ENCODE data around the gene CACNA2D1.
"Not testable (repeated sequence)": the region's sequence is repeated elsewhere in the genome, so short reads cannot be mapped to it uniquely, and the experiment has no call there.

Gene CACNA2D1

DNA sequence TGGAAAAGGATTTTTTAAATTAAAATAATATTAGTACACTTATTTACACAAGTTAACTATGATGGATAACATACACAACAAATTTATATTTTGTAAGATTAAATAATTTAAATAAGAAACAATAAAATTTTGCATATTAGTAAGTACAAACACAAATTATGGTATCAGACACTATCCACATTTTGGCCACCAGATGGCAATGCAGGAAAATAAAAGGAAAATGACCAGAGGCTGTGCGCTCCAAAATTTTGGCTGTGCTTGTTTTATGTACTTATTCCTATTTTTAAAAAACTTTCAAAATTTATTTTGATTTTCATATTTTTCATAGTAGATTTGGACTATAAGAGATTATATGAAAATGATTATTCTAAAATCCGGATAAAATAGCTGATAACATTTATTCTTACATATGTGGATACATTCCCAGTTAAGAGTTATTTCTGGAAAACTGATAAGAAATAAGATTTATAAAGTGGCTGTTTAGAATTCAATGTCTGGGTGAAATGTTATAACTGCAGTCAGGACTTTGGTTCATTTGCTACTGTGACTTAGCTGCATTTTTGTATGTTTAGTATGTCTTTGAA is 399.0 kb downstream of the CACNA2D1 start:
- H3K36me3 Mint-ChIP-seq (ENCODE audit: low read depth), result no peaks in the 10 kb centered on the region
- H3K4me3 Mint-ChIP-seq, result no peak overlapping the region
- H3K4me1 Mint-ChIP-seq (ENCODE audit: low read depth), result no peaks in the 10 kb centered on the region
- H3K27me3 Mint-ChIP-seq (ENCODE audit: low read depth), result no peaks in the 10 kb centered on the region
- H3K27ac Mint-ChIP-seq, result no peak overlapping the region
- H3K9me3 Mint-ChIP-seq, result no peaks in the 10 kb centered on the region

DNA sequence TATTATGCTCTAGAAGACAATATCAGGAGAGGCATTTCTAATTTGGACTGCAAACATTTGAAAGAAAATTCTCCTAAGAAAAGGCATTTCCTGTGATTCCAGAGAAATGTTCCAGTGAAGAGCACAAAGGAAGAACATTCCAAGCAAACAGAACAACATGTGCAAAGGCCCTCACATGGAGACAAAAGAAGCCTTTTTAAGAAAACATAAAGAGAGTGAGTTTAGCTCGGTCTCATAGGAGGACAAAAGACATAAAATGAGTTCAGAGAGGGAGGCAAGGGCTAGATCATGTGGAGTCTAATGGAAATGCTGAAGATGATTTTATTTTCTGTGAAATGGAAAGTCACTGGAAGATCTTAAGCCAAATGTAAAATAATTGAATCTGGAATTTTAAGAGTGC is 404.0 kb downstream of the CACNA2D1 start:
- Mint-ChIP-seq H3K4me1 (ENCODE audit: low read depth) (no peaks in the 10 kb centered on the region), H3K27me3 (ENCODE audit: low read depth) (no peaks in the 10 kb centered on the region), H3K27ac (no peak overlapping the region), H3K36me3 (ENCODE audit: low read depth) (no peaks in the 10 kb centered on the region), H3K4me3 (no peak overlapping the region), H3K9me3 (no peaks in the 10 kb centered on the region)

DNA sequence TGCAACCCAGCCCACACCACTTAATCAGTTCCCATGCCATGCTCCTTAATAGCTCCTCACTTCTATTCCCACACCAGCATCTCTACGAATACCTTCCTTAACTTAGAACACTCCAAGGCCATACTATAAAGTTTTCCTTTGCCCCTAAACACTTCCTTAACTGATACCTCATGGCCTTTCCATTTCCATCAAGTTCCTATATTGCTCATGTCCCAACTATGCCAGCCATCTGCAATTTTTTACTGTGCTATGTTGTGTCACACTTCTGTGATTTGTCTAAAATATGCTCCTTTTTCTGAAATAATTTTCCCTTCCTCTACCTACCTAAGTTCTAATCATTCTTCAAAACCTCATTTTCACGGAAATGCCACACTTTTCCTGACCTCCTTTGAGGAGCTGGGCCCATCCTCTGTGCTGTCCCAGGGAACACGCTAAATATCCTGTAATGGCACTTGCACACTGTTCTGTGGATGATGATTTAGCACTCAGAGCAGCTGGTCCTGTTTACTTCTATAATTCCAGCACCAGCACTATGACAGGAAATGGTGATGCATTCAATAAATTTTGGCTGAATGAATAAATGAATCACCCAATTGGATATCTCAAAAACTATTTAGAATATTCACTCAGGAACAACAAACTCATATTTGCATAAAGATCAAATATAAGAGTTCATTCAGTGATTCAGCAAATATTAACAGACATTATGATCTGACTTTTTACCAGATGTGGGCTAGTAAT is 407.3 kb downstream of the CACNA2D1 start:
- H3K27ac Mint-ChIP-seq, result no peak overlapping the region
- H3K27me3 Mint-ChIP-seq (ENCODE audit: low read depth), result no peaks in the 10 kb centered on the region
- no peaks in the 10 kb centered on the region for H3K4me1 Mint-ChIP-seq (ENCODE audit: low read depth)
- no peaks in the 10 kb centered on the region for H3K36me3 Mint-ChIP-seq (ENCODE audit: low read depth)
- H3K9me3 Mint-ChIP-seq, result no peaks in the 10 kb centered on the region
- H3K4me3 Mint-ChIP-seq, result no peak overlapping the region

DNA sequence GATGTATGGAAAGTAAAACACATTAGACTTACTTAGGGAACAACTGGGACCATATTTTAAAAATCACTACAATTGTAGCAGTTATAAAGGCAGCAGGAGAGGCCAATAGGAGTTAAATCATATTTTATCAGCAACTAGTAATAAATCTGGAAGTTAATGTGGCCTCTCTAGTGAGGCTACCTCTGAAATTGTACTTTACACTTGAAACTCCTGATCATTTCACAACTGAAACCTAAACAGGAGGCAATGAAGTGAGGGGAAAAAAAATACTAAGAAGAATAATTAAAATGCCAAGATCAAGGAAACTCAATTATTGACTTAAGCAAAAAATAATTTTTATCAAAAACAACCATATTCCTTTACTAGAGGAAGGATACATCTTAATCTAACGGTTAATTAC is 408.1 kb downstream of the CACNA2D1 start:
- Mint-ChIP-seq H3K27ac (no peak overlapping the region), H3K27me3 (ENCODE audit: low read depth) (no peaks in the 10 kb centered on the region), H3K4me1 (ENCODE audit: low read depth) (no peaks in the 10 kb centered on the region), H3K9me3 (no peaks in the 10 kb centered on the region), H3K4me3 (no peak overlapping the region), H3K36me3 (ENCODE audit: low read depth) (no peaks in the 10 kb centered on the region)

DNA sequence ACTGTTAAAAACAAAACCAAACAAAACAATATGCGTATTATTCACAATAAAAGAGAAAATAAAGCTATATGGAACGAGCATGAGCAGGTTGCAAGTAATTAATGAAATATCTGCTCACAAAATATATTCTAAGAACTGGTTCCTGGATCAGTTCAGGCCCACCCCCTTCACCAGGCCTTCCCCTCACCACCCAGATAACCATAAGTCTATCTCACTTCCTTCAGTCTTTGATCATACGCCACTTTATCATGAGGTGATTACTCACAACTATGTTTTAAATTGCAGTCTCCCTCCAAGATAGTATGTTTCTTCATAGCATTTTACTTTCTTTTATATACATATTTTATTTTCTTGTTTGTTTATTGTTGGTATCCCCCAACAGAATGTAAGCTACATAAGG is 410.7 kb downstream of the CACNA2D1 start:
- H3K9me3 Mint-ChIP-seq, result no peaks in the 10 kb centered on the region
- H3K36me3 Mint-ChIP-seq (ENCODE audit: low read depth), result no peaks in the 10 kb centered on the region
- no peak overlapping the region for H3K4me3 Mint-ChIP-seq
- H3K27me3 Mint-ChIP-seq (ENCODE audit: low read depth), result peaks cover 3% of the 10 kb centered on the region
- no peak overlapping the region for H3K27ac Mint-ChIP-seq
- no peaks in the 10 kb centered on the region for H3K4me1 Mint-ChIP-seq (ENCODE audit: low read depth)

DNA sequence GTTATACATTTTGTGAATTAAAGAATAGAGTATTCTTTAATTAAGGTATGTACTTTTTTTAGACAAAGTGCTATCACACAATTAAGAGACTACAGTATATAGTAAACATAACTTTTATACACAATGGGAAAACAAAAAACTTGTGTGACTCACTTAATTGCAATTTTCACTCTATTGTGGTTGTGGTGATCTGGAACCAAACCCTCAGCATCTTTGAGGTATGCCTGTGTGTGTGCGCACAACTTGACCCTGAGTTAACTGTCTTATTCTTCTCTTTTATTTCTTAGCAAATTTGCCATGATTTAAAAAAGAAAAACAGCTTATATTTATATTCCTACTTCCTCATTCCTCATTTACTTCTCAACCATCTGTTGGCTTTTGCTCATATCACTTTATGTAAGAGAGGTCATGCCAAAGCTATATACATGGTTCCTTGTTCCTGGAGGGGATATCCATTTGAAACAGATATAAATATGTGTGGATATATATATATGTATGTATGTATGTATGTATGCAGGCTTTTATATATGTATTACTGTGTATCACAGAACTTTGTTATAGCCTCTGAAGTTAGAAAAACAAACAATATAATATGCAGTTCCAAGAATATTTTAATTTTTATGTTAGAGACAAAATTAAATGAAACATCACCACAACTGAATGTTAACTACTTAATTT is 414.2 kb downstream of the CACNA2D1 start:
- H3K4me1 Mint-ChIP-seq (ENCODE audit: low read depth), result no peaks in the 10 kb centered on the region
- H3K9me3 Mint-ChIP-seq, result no peaks in the 10 kb centered on the region
- peaks cover 3% of the 10 kb centered on the region for H3K27me3 Mint-ChIP-seq (ENCODE audit: low read depth)
- H3K4me3 Mint-ChIP-seq, result no peak overlapping the region
- H3K27ac Mint-ChIP-seq, result no peak overlapping the region
- H3K36me3 Mint-ChIP-seq (ENCODE audit: low read depth), result no peaks in the 10 kb centered on the region

DNA sequence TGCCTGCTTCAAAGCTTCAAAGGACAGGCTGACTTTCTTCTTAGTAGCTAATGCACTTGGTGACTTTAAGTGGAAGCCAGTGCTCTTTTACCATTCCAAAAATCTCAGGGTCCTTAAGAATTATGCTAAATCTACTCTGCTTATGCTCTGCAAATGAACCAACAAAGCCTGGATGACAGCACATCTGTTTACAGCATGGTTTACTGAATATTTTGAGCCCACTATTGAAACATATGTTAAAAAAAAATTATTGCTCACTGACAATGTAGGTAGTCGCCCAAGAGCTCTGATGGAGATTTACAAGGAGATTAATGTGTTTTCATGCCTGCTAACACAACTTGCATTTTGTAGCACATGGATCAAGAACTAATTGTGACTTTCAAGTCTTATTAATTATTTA is 415.5 kb downstream of the CACNA2D1 start:
- H3K4me1 Mint-ChIP-seq (ENCODE audit: low read depth), result no peaks in the 10 kb centered on the region
- no peak overlapping the region for H3K4me3 Mint-ChIP-seq
- H3K9me3 Mint-ChIP-seq, result no peaks in the 10 kb centered on the region
- H3K36me3 Mint-ChIP-seq (ENCODE audit: low read depth), result no peaks in the 10 kb centered on the region
- H3K27me3 Mint-ChIP-seq (ENCODE audit: low read depth), result peaks cover 3% of the 10 kb centered on the region
- H3K27ac Mint-ChIP-seq, result no peak overlapping the region

DNA sequence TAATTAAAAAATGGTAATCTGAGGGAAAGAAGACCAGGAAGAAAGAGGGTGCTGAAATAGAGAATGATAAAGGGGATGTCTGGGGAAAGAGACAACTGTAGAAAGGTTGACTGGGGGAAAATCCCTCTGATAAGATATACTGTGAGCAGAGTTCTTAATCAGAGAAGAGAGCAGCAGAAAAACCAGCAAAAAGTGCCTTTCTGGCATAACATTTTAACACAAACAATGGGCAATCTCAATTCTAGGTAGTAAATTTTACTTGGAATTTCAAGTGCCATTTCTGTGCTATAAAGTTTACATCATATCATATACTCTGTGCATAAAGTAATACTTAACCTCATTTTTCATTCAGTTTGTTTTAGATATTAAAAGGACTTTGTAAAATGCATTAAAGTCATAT is 421.9 kb downstream of the CACNA2D1 start:
- no peaks in the 10 kb centered on the region for H3K4me1 Mint-ChIP-seq (ENCODE audit: low read depth)
- no peaks in the 10 kb centered on the region for H3K27me3 Mint-ChIP-seq (ENCODE audit: low read depth)
- H3K36me3 Mint-ChIP-seq (ENCODE audit: low read depth), result no peaks in the 10 kb centered on the region
- H3K4me3 Mint-ChIP-seq, result no peak overlapping the region
- H3K27ac Mint-ChIP-seq, result no peak overlapping the region
- H3K9me3 Mint-ChIP-seq, result no peaks in the 10 kb centered on the region

DNA sequence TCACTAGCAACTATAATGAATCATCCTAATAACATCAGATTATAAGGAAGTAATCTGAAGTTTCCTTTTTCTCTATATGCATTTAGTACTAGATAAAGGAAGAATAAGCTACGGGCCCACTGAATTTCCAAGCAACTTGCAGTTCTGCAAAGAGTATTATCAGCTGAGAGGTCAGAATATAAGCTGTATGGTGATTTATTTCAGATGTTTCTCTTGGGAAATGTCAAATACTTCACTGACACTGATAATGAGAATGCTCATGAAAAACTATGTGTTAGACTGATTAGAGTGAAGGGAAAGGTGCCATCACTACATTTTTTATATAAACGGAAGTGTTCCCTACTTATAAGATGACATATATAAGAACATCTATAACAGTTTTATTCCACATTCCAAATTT is 422.5 kb downstream of the CACNA2D1 start:
- Mint-ChIP-seq H3K4me1 (ENCODE audit: low read depth) (no peaks in the 10 kb centered on the region), H3K27me3 (ENCODE audit: low read depth) (no peaks in the 10 kb centered on the region), H3K36me3 (ENCODE audit: low read depth) (no peaks in the 10 kb centered on the region), H3K4me3 (no peak overlapping the region), H3K9me3 (no peaks in the 10 kb centered on the region), H3K27ac (no peak overlapping the region)

DNA sequence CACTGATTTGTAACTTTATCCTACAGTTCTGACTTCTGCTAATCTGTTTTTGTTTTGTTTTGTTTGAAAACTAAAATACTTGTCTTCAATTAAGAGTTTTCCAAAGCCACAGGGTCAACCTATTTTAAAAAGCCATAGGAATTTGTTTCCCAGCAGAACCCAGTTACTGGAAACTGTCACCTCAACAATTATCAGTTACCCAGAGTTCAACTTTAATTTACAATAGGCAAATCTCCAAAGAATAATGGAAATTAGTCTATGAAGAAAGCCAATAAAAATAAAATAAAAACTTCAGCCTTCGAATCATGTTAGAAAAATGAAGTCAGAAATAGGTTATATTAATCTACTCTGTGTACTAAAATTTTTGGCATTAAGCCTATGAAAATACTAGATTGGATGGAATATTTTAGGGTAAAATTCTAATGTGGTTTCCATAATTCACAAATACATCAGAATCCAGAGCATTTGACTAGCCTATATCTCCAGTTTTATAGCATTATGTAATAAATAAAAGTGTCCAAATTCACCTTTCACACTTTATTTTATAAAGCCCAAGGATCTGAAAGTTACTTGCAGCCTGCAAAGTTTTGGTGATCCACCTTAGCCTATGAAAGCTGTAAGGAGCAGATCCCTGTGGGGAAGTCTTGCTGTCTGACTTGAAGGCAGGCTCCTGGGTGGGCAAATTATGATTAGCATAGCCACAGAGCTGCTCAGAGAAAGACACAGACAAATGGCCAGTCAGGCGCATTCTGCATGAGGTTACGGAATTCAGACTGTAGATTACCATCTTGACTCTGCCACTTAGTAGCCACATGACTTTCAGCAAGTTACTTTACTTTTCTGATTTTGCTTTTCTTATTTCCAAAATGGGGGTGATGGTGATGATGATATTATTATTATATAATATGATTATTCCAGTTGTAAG is 423.8 kb downstream of the CACNA2D1 start:
- H3K27ac Mint-ChIP-seq, result no peak overlapping the region
- H3K36me3 Mint-ChIP-seq (ENCODE audit: low read depth), result no peaks in the 10 kb centered on the region
- no peaks in the 10 kb centered on the region for H3K27me3 Mint-ChIP-seq (ENCODE audit: low read depth)
- H3K4me3 Mint-ChIP-seq, result no peak overlapping the region
- no peaks in the 10 kb centered on the region for H3K9me3 Mint-ChIP-seq
- H3K4me1 Mint-ChIP-seq (ENCODE audit: low read depth), result no peaks in the 10 kb centered on the region

DNA sequence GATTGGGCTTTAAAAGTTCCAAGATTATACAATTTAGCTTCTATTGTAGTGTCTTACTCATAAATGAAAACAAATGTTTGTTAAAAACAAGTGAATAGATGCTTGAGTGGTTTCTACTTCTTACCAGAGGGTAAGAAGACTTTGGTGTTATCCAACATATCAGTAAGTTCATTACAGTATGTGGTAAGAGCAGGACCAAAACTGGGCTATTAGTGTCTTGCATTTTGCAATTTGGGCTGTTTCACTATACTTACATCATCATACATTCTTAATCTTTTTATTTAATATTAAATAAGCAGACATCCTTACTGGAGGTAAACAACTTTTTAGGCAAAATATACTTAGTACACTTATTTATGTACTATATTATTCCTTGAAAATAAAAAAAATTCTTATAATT is 425.4 kb downstream of the CACNA2D1 start:
- H3K4me1 Mint-ChIP-seq (ENCODE audit: low read depth), result no peaks in the 10 kb centered on the region
- no peak overlapping the region for H3K4me3 Mint-ChIP-seq
- H3K27ac Mint-ChIP-seq, result no peak overlapping the region
- no peaks in the 10 kb centered on the region for H3K9me3 Mint-ChIP-seq
- H3K36me3 Mint-ChIP-seq (ENCODE audit: low read depth), result no peaks in the 10 kb centered on the region
- no peaks in the 10 kb centered on the region for H3K27me3 Mint-ChIP-seq (ENCODE audit: low read depth)

DNA sequence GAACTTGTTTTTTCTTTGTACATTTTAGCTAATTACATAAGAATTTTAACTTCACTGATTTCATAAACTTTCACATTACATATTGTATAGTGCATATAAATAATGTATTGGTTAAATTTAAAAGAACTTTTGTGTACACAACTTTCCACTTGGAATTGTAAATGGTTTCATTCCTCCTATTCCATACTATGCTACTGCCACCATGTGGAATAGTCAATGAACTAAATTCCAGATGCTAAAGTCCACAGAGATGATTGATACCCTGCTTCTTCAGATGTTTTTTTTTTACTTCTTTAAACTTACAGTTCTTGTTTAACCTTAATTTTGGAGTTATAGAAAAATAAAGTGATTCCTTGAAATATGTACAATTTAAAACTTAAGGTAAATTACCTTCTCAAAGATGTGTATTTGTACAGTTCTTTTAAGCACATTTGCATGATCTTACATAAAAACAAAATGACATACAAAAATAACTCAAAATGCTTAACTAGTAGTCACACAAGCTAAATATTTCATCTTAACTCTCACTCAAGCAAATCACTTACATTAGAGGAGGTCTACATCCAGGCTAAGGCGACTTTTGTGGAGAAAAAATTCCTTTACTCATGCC is 426.1 kb downstream of the CACNA2D1 start:
- Mint-ChIP-seq H3K27ac (no peak overlapping the region), H3K4me1 (ENCODE audit: low read depth) (no peaks in the 10 kb centered on the region), H3K9me3 (no peaks in the 10 kb centered on the region), H3K4me3 (no peak overlapping the region), H3K27me3 (ENCODE audit: low read depth) (no peaks in the 10 kb centered on the region), H3K36me3 (ENCODE audit: low read depth) (no peaks in the 10 kb centered on the region)

DNA sequence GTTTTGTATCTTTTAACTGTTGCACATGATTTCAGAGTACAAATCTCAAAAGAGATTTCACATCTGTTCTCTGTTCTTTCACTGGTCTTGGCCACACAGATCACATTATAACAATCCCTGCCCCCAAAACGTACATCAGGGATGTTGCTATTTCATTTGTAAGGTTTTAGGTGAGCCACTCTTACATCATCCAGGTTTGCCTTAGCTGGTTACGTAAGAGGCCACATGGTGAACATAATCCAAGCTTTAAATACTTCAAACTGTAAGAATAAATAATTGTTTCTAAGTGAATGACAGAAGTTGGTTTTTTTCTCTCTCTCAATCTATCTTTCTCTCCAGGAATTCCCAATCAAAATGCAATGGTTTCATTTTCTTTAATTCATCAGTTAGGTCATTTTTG is 427.8 kb downstream of the CACNA2D1 start:
- no peaks in the 10 kb centered on the region for H3K27me3 Mint-ChIP-seq (ENCODE audit: low read depth)

DNA sequence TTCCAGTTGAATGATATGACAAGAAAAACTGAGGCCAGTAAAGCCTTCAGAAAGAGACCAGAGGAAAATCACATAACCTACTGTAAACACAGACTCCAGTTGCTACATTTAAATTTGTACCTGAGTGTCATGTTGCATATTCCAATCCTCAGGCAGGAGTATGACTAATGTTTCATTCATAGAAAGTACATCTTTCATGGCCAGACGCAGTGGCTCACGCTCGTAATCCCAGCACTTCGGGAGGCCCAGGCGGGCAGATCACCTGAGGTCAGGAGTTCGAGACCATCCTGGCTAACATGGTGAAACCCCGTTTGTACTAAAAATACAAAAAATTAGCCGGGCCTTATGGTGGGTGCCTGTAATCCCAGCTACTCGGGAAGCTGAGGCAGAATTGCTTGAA is 429.0 kb downstream of the CACNA2D1 start:
- not testable (repeated sequence) for H3K4me3 Mint-ChIP-seq; H3K36me3 Mint-ChIP-seq (ENCODE audit: low read depth); H3K27ac Mint-ChIP-seq; H3K9me3 Mint-ChIP-seq; H3K27me3 Mint-ChIP-seq (ENCODE audit: low read depth); H3K4me1 Mint-ChIP-seq (ENCODE audit: low read depth)

More for the DNA sequence above, 427.8 kb downstream of the CACNA2D1 start:
- no peak overlapping the region for H3K4me3 Mint-ChIP-seq
- no peak overlapping the region for H3K27ac Mint-ChIP-seq
- H3K4me1 Mint-ChIP-seq (ENCODE audit: low read depth), result no peaks in the 10 kb centered on the region
- no peaks in the 10 kb centered on the region for H3K9me3 Mint-ChIP-seq
- H3K36me3 Mint-ChIP-seq (ENCODE audit: low read depth), result no peaks in the 10 kb centered on the region
